GOT3 (cell line): ENCODE data around the gene DTYMK.

Experiments used
- DNase-seq: peaks from one replicate; lab custom pipeline; 2025; ENCODE audit warnings: mixed read lengths; lab: John Stamatoyannopoulos, UW

The DTYMK gene

DNA sequence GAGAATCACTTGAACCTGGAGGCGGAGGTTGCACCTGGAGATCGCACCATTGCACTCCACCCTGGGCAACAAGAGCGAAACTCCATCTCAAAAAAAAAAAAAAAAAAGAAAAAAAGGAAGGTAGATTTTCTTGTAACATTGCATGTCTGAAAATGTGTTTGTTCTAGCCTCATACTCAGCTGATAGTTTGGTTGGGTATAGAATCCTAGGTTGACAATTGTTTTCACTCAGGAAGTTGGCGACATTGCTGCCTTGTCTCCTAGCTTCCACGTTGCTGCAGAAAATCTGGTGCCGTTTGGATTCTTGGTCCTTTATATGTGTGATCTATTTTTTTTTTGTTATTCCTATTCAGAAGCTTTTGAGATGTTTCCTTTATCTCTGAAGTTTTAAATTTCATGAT is 19.9 kb upstream of the DTYMK start:
- no peak for DNase-seq

DNA sequence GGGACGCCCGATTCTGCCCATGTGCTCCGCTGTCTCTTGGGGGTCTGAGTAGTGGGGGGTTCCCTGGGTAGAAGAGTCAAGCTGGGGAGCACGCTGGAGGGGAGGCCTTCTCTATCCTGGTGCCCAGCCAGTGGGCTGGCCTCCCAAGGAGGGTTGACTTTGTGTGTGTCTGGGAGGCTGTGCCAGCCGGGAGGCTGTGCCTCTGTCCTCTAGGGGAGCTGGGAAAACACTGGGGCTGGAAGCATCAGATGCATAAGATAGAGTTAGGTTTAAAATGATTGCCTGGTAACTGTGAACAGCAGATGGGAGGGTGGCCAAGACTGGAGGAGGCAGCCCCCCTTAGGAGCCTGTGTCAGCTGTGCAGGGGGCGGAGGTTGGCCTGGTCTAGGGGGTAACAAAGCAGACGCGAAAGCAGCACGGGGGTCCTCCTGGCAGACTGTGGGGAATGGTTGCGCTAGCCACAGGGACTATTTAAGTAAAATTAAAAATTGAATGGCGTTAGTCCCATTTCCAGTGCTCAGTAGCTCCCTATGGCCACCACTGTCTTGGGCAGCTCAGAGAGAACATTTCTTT is 16.5 kb upstream of the DTYMK start:
- no peak for DNase-seq

DNA sequence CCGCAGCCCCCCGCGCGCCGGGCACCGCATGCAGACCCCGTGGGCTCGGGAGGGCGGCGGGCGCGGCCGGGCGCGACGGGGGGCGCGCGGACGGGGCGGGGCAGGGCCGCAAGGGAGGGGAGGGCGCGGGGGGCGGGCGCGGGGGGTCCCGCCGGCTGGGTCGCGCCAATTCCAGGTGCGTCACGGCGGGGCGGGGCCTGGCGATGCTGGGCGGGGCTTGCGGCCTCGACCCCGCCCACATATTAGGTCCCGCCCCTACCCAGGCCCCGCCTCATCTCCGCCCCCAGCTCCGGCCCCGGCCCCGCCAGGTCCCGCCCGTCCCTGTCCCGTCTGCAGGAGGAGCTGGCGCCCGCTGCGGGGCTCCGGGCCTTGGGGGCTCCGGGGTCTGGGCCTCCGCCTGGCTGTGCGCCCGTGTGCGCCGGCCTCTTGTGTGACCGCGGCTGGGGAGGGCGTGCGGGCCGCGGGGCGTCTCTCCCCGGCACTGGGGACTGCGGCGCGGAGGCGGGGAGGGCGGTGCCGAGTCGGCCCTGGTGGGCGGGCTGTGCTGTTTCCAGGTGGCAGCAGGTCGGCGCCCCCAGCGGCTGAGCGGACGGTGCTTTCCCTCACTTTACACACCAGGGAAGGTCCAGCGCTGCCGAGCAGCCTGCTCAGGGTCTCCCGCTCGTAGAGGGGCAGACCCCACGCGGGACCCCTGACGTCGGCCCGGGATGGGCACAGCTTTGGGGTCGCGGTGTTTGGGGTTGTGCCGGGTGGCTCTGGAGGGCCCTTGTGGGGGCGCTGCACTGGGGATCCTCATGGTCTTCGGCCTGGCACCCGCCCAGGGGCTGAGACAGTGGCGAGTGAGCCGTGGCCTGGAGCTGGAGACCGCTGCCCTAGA is 15.8 kb upstream of the DTYMK start:
- peak; percentile 55 for DNase-seq

DNA sequence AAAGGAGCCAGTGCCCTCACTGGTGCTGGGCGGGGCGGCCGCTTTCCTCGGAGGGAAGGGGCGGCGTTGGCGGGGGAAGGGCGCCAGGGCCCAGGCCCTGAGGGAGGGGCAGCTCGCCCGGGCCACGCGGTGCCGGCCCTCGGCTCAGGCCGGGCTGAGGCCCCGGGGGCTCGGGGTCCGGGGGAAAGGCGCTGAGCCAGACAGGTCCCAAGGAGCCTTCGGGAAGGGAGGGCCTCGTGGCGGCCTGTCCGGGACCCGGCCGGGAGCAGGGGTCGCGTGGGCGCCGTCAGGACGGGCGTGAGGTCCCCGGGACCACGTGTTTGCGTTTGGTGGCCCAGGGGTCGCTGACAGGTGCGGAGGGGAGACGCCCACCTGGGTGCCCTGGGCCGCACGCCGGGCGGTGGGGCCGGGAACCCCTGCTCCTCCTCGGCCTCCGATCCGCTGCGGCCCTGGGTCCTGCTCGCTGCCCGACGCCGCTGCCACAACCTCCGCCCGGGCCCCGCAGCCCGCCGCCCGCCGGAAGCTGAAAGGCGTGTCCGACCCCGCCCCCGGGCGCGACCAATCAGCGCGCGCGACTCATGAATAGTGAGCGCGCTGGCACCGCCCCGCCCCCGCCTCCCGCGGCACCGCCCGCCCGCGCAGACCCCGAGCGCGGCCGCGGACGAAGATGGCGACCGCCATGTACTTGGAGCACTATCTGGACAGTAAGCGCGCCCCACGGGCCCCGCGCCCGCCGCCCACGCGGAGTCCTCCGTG is 15.0 kb upstream of the DTYMK start, which contains the start of gene ING5:
Gene ING5, plus strand, starts transcription at position 641 of the 756 bp plus-strand sequence. Its CDS starts 27 bp downstream, at position 668.
- peak; percentile 85 for DNase-seq

DNA sequence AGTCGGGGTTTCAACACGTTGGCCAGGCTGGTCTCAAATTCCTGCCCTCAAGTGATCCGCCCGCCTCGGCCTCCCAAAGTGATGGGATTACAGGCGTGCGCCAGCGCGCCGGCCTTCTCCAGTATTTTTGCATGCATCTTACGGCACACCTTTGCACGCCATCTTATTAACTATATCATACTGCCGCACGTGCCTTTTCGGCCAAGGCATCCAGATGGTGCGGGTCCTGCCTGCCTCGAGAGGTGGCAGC is 14.5 kb upstream of the DTYMK start:
- no peak for DNase-seq

DNA sequence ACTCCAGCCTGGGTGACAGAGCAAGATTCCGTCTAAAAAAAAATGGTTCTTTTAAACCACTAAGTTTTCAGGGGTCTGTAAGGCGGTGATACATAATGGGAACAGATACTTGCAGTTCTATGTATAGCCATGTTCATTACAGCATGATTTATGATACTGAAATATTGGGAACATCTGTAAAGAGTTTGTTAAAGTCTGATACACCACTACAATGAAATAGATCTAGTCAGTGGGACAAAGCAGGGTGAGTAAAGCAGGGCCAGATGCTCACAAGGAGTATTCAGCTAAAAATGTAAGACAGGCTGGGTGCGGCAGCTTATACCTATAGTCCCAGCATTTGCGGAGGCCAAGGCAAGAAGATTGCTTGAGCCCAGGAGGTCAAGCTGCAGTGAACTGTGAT is 9.0 kb upstream of the DTYMK start:
- DNase-seq, result no peak

DNA sequence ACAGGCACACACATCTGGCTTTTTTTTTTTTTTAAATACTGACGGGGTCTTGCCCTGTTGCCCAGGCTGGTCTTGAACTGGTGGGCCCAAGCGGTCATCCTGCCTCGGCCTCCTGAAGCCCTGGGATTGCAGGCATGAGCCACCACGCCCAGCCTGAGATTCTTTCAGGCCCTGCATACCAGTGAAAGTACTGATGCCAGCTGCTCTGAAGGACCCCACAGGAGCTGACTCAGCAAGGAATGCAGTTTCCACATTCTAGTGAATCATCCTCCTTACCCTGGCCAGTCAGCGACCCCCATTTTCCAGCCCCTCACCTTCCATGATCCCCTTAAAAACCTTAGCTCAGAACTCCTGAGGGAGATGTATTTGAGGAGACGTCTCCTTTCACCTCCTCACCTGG is 5.8 kb upstream of the DTYMK start:
- DNase-seq, result no peak

DNA sequence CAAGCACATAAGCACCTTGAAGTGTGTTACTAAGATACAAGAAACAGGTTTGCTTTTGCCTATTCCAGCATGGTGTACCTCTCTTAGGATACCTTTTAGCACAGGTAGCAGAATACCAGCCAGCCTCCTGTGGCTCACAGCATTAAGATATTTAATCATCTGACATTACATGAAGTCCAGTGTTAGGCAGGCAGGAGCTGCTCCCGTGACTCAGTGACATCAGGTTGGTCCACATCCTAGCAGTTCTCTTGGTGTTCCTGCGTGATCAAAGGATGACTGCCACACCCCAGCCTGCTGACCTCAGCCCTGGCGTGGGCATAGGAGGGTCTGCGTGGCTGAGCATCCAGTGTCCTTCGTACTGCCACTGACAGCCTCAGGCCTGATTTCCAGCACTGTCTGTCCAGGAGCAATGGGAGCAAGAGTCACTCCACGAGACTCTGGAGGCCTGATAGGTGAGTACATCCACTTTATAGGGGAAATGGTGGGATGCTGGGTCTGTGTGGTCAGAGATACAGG is 3.6 kb upstream of the DTYMK start:
- DNase-seq, result no peak

DNA sequence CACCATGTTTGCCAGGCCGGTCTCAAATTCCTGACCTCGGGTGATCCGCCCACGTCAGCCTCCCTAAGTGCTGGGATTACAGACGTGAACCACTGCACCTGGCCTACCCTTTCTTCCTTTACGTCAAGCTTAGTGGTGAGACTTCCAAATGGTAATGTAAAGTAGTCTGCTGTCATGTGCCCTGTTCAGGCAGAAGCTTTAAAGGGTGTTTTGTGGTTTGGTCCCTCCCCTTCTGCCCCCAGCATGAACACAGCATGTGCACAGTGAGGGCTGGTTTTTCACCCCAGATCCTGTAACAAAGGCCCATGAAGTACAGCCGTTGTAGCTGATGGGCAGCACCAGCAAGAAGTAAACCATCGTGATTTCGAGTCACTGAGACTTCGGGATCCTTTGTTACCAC is 2.7 kb upstream of the DTYMK start:
- no peak for DNase-seq

DNA sequence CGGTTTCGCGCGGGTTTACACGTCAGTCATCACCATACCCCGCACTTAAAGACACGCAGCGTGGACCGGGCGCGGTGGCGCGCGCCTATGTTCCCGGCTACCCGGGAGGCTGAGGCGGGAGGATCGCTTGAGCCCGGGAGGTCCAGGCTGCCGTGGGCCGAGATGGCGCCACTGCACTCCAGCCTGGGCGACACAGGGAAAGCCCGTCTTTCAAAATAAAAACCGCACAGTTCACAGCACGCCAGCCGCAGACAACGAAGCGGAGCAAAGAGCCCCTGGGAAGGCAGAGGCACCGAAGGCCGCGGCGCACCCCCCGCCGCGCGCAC is 328 bp downstream of the DTYMK start:
- no peak for DNase-seq

DNA sequence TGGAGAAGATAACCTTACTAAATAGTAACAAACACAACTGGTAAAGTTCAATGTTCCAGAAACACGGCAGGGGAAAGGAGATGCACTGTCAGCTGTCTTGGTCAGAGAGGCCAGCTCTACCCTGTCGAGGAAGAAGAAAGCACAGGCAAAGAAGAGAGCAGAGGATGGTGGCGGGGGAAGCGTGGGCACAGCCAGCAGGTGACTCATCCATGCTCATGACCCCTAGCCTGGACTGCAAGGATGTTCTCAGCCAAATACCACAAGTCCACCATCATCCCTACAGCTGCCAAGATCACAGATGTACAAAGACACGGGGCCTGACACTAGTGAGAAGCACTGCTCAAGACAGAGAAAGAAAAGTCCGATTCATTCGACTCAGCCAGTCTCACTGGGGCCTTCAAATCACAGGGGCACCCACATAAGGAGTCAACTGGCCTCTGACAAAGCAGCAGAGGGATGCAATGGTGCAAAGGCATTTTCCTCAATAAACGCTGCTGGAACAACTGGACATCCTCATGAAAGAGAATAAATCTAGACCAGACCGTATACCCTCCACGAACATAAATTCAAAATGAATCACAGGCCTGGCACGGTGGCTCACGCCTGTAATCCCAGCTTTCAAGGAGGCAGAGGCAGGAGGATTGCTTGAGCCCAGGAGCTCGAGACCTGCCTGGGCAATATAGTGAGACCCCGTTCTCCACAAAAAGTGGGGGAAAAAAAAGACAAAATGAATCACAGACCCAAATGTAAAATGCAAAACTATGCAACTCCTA is 5.6 kb downstream of the DTYMK start:
- DNase-seq, result peak; percentile 47

DNA sequence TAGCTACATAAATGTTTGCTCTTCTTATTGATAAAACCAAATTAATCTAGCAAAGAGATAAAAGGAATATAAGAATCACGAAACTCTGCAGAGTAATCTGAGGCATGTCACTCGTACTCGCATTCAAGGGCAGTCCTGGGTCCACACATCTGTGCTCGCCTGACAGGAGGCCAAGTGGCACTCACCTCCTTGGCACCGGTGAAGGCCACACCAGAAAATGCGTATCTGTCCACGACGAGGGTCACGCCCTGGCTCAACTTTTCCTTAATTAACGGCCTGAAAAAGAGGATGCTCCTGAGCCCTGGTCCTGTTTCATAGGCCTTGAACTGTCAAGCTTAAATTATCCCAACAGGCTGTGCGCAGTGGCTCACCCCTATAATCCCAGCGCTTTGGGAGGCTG is 6.6 kb downstream of the DTYMK start:
- no peak for DNase-seq

DNA sequence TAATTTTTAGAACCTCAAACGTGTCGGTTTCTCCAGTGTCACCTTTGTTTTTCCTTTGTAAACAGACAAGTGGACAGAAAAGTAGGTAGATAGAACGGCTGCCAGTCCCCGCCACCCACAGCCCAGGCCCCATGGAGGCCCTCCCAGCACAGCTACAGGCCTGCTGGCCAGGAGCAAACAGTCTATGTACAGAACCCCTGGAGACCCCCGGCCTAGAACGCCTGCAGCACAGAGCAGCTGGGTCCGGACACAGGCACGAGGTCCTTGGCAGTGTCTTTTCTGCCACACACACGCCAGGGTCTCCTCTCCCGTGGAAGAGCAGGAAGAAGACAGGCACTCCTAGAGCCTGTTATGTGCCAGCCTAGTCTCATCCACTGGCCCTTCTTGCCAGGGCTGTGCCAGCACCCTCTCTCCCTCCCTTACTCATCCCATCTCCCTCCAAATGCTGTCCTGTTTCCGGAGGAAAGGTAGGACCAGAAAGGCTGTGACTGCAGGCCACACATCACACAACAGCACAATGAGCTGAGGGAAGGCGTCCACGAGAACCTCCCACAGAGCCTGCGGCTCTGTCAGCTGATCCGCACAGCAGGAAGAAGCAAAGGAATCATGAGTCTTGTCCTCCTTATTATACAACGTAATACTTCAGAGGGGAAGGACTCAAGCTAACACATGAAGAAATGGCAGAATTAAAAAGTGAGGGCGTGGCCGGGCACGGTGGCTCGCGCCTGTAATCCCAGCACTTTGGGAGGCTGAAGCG is 7.7 kb downstream of the DTYMK start:
- DNase-seq, result no peak

DNA sequence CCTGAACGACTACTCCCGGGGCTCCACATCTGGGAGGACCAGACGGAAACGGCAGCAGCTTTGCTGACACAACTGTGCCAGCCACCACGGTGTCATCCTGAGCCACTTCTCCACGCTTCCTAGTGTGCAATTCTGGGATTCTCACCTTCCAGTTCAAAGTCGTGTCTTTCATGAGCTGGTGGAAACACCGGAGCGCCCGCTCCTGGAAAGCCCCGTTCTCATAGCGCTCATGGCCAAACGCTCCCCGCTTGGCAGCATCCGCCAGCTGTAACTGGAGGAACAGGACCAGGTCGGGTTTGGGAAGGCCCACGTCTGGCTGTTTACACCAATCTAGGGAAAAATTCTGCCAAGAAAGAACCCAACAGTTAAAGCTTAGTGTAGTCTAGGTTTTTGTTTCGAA is 8.3 kb downstream of the DTYMK start:
- no peak for DNase-seq

DNA sequence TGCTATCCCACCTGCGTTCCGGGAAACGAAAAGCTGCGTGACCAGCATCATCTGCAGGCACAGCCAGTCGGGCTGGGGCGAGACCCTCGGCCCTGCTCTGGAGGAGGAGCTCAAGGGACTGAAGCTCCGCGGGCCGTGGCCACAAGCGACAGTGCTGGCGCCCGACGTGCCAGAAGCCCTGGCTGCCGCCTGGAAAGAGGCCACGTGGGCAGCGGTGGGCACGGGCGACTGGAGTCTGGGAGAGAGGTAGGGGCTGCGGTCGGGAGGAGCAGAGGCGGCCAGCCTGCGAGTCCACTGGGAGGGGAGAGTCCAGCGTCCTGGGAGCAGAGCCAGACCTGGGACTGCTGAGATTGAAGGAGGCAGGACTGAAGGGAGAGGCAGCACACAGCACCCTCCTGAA is 9.2 kb downstream of the DTYMK start:
- no peak for DNase-seq

DNA sequence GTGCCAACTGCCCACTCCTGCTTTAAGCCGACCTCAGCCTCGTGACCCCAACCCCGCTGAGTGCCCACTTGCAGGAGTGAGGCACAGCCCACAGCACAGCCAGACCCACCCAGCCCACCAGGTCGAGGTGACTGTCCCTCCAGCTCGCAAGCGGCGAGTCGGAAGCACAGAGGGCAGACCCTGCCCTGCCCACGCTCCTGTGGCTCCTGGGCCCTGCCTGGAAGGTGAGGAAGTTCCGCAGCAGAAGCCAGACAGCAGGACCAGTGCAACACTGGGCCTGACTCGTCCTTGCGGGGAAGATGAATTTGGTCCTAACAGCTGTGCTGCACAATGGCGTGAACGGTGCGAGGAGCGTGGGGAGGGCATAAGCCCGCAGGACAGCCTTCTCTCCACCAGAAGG is 9.9 kb downstream of the DTYMK start:
- no peak for DNase-seq

DNA sequence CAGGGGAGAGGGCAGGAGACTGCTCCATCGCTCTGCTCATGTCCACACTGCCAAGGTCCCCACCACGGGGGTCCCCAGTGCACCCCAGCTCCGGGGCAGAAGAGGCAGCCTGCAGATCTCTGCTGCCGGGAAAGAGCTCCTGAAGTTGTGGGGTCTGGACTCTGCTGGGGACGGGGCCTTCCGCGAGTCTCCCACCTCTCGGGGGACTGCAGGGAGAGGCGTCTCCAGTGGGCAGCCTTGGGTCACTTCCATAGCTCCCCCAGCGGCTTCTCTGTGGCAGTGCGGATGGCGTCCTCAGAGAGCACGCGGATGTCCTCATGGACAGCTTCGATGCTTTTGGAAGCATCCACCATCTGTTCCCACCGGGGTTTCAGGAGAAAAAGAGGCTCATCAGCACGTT is 10.7 kb downstream of the DTYMK start:
- no peak for DNase-seq

DNA sequence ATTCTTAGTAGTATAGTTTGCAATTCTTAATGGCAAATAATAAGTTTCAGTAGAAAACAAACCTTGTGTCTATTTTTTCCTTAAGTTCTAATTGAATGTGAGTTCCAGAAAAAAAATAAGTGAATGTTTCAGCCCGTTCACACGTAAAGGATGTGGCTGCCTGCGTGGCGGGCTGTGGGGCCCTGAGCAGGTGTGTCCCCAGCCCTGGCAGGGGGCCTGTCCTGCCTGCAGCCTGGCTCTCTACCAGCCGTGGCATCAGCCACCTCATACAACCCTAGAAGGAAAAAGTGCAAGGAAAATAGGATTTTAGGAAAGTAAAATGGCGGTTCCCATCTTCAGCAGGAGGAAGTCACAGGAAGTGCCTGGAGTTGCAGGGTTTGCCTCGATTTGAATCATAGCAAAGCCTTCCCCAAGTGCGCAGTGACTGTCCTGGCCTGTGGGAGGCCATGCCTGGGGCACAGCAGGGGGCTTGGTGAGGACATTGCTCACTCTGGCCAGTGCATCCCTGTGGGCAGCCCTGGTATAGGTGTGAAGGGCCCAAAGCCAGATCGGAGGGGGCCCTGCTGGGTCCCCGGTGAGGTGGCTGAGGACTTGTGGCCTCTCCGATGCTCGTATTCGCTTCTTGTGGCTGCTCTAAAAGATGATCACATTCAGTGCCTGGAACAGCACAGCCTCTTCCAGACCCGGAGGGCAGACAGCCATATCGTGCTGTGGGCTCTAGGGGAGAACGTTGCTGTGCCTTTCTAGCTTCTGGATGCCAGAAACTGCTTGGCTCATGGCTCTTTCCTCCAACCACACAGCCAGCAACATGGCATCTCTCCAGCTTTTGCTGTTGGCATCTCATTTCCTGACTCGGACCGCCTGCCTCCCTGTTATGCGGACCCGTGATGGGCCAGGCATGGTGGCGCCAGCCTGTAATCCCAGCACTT is 12.6 kb downstream of the DTYMK start:
- DNase-seq, result no peak

DNA sequence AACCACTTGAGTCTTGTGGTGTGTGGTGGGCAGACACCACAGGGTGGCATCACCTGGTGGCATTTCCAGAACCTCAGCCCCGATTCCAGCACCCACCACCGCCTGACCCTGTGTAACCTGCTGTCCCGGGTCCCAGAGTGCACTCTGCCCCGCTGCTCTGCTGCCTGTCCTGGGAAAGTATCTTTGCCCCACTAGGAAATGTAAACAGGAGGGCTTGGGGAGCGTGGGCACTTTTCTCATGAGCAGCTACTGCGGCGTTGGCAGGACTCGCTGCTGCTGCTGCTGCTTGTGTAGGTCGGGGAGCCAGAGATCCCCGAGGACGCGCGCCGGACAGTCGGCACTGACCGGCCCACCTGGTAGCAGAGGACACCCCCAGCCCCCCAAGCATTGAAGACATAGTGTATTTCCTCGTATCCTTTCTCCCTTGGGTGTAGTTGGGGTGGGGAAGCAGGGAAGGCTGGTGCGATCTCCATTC is 13.4 kb downstream of the DTYMK start:
- DNase-seq, result no peak
